SK-N-DZ (cell line): ENCODE results near the gene CD3D.
"Not testable (repeated sequence)": the region's sequence is repeated elsewhere in the genome, so short reads cannot be mapped to it uniquely, and the experiment has no call there.

Experiments used
- DNase-seq: peaks from one replicate; pipeline ENCODE4 v3.0.0-alpha.2; 2015; ENCODE audit warnings: low spot score

The CD3D gene

DNA sequence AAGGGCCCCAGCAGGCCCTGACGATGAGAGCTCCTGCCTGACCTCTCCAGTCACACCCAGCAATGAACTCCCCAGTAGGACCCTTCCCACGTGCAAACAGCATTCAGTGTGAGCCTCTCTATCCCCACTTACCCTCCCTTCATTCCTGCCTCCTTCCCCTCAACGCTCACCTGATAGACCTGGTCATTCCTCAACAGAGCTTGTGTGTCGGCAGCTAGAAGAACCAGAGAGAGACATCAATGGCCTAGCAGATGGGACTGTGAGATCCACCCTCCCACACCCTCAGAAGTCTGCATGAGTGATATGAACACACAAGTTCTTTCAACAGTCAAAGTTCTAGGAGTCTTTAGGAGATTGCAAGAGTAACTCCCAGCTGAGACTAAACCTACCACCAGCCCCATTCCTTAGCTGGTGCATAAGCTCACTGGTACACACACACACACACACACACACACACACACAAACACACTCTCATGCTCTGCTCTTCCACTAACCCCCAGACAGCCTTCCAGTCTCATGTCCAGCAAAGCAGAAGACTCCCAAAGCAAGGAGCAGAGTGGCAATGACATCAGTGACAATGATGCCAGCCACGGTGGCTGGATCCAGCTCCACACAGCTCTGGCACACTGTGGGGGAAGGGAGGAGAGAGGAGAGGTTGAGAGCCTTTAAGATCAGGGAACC, 3.1 kb downstream of the CD3D start:
- DNase-seq = no peak

DNA sequence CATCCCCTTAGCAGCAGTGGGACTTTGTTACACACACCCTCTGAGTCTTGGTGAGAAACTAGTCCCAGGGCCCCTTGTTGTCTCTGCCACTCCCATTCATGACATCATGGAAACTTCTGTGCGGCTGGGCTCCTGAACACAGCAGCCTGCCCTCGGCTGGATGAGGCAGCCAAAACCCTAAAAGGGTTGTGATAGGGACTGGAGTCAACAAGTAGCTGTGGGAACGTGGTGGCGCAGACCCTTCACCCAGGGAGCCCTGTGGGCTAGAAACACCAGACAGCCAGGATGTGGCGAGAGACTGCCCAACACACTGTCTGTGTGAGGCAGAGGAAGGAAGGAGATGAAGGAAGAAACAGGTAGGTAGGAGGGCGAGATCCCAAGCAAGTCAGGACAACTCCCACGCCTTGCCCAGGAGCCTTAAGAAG, 3.9 kb downstream of the CD3D start:
- DNase-seq = no peak

DNA sequence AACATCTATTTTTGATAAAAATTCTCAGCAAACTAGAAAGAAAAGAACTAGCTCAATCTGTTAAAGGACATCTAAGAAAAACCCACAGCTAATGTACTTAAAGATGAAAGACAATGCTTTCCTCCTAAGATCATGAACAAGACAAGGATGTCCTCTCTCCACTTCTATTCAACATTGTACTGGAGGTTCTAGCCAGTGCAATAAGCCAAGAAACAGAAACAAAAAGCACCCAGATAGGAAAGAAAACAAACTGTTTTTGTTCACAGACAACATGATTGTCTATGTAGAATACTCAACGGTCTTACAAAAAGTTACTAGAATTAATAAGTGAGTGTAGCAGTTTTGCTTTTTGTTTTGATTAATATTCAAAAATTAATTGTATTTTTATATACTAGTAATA, 7.8 kb downstream of the CD3D start:
- DNase-seq = no peak

DNA sequence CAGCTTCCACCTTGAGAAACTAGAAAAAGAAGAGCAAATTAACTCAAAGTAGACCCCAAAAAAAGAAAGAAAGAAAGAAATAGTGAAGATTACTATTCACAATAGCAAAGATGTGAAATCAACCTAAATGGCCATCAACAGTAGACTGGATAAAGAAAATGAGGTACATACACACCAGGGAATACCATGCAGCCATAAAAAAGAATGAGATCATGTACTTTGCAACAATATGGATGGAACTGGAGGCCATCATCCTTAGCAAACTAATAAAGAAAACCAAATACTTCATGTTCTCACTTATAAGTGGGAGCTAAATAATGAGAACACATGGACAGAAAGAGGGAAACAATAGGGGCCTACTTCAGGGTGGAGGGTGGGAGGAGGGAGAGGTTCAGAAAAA, 13.8 kb downstream of the CD3D start:
- no peak for DNase-seq

DNA sequence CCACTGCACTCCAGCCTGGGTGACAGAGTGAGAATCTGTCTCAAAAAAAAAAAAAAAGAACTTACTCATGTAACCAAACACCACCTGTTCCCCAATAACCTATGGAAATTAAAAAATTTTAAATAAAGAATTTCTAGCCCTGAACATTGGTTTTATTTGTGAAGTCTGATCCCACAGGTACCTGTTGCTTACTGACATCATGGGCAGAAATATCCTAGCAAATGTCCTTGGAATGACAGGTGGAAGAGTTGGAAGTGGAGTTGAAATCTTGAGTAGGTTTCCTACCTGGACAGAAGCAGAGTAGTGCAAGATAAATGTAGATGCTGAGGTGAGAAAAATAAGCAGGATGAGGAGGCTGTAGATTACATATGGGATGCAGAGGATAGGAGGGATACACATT, 17.2 kb downstream of the CD3D start:
- DNase-seq = no peak

DNA sequence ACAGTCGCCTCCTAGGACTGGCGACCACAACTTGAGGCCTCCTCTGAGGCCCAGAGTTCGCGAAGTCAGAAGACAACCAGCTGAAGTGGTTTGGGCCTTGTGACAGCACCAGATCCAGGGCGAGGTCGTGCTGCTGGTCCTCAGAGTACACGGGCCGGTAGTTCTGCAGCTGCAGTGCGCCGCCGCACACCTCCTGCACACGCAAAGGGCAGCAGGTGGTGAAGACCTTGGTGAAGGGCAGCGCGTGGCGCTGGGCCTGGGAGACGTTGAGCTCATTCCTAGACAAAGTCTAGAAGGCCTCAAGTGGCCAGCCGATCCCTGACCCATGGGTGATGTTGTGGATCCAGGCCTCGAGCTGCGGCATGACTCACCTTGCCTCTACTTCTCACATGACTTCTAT, 19.8 kb downstream of the CD3D start:
- no peak for DNase-seq

DNA sequence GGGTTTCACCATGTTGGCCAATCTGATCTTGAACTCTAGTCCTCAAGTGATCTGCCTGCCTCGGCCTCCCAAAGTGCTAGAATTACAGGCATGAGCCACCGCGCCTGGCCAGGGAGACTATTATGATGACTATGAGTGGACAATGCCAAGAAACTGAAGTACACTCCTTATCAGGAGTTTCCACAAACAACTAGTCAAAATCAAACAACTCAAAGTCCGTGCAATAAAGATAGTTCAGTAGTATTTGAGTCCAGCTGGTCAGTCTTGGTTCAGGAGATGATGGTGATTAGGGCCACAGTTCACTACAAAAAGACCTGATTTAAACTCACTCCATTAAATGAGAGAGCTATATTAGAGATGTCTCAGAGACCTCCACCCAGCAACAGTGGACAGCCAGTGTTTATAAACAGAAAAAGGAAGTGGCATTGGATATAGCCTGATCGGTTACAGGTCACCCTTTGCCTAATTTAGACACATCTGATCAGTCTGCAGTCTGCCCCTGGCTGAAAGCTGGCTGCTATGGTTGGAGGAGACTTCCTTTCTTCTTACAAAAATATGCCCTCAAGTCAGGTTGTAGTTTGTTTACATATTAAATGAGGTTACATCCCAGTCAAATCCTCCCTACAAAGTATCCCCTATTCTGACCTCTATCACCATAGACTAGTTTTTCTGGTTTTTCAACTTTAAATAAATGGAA, 21.0 kb downstream of the CD3D start:
- DNase-seq = no peak

DNA sequence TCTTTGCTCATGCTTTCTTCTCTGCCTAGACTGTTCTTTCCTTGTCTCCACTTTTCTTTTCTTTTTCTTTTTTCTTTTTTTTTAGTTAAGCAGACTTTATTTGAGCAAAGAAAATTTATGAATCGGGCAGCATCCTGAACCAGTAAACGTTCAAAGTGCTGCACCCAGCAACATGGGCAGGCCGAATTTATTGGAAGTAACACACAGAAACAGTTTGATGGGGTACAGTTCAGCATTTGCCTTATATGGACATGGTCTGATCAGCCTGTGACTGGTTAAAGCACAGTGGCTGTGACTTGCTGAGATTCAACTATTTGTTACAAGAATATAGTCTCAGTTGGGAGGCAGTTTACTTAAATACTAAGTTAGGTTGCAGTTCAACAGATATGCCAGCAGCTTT, 22.0 kb downstream of the CD3D start:
- no peak for DNase-seq

DNA sequence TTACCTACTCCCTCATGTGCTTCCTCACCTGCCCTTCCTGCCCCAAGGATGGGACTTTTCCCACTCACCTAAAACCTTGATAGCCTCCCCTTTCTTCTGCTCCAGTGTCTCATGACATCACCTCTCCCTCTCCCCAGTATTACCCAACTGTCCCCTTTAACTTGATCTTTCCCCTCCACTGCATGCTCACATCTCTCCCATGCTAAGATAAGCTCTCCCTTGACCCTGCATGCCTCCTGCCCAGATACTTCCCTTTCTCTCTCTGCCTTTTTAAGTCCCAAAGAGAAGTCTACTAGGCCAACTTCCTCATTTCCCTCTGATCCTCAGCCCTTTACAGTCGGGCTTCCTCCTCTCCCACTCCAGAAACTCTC, 23.2 kb downstream of the CD3D start:
- no peak for DNase-seq

DNA sequence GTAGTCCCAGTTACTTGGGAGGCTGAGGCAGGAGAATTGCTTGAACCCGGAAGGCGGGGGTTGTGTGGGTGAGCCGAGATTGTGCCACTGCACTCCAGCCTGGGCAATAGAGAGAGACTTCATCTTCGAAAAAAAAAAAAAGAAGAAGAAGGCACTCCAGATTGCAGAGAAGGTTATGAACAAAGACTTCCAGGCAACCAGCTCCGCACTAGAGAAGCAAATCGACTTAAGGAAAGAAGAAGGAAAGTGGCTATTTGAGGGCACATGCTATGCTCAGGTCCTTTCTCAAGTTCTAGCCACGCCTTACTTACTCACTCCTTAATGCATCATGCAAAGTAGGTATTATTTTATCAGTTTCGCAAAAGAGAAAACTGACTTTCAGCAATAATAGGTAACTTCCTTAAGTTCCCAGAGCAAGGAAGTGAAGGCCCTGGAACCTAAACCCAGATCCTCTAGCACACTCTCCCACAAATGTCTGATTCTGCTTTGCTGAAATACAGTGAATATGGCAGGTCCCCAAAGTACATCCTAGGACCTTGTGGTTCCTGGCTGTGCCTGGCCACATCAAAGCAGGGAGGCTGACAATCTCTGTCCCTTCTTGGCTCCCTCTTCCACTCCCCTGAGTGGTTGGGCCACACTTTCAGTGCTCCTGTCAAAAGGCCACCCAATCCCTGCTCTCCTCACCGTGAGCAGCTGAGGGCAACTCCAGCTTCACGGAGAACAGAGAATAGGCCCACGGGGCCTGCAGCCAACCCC, 23.7 kb downstream of the CD3D start:
- no peak for DNase-seq

DNA sequence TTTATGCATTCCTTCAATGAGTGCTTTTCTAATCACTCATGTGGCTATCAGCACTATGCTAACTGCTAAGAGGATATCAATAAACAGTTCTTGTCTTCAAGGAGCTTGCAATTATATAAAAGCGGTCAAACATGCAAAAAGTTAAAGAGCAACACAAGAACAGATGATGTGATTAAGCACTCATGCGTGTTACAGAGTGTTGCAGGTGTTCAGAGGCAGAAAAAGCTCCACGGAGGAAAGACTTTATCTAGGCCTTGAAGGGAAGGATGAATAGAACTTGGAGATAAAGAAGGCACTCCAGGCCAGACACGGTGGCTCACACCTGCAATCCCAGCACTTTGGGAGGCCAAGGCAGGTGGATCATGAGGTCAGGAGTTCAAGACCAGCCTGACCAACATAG, 24.4 kb downstream of the CD3D start:
- DNase-seq = no peak

DNA sequence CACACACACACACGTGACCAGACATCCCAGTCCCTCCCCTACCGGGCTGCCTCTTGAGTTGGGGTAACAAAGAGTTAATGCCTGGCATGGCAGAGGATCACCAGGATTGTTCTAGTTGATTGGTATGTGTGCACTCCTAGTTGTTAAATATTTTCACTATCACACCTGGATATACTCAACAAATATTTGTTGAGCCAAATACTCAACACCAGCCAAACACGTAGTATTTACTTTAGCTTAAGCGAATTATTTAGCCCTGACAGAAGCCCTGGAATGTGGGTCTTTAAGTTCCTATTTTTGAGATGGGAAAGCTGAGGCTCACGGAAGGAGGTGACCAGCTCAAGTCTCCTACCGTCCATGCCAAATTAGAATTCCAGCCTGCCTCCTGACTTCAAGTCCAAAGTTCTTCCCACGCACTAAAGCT, 27.5 kb downstream of the CD3D start:
- DNase-seq = no peak

DNA sequence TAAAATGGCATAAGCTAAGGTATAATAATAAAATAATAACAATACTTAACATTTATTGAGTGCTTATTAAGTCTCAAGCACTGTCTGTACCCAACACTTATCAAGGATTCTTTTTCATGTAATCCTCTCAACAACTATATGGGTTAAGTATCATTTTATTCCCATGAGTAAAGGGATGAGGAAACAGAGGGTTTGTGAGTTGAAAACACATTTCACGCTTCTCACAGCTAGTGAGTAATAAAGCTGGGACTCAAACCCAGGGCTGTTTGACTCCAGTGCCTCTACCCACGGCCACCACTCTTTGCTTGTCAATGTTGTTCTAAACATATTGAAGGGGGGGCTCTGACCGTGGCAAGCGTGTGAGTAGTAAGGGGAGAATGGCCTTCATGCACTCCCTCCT, 29.3 kb downstream of the CD3D start:
- DNase-seq = no peak

DNA sequence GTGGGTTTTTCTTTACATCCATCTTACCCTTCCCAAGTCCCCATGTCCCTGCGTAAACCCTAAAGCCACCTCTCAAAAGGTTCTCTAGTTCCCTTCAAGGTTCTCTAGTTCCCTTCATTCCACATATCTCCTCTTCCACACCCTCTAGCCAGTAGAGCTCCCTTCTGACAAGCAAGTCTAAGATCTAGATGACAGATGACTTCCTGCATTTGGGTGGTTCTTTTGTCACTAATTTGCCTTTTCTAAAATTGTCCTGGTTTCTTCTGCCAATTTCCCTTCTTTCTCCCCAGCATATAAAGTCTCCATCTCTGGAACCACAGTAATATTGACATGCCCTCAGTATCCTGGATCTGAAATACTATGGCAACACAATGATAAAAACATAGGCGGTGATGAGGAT, 30.2 kb downstream of the CD3D start:
- DNase-seq = no peak

DNA sequence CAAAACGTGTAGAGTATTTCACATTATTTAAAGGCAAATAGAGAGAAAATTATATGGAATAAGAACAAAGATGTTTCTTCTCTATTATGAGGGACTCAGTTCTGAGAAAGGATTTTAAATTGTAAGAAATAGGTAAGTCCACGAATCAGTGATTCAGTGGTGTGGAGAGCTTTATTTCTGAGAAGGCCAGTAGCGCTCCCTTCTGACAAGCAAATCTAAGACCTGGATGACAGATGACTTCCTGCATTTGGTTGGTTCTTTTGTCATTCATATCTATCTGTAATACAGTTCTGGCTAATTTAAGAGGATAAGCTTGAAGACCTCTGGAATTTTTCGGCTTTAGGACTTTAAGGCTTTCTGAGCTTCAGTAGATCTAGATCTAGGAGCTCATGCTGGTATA, 31.0 kb downstream of the CD3D start:
- no peak for DNase-seq

DNA sequence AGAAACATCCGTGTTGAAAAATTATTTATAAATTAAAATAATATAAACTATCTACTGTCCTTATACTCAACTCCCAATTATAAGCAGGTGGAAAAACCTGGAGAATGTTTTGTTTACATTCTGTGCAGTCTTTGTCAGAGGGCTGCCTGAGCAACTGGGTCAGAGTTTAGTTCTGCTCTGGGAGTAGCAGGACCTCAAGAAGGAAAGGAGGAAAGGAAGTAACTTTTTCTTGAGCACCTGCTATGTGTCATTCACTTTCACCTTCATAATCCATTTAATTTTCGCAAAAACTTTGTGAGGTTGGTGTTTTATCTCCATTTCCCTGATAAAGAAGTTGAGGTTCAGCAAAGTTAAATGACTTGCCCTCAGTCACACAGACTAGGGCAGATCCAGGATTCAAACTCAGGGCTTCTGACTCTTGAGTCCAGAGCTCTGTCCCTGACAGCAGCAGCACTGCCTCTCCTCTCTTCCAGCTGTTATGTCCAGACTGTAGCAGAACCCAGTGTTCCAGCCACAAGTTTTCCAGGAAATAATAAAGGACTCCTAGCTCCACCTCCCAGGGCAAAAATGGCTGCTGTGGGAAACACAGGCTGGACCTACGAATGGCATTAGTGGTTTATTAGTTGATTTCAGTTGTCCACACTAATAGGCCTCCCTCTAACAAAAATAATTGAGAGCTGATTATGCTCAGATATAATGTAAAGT, 31.6 kb downstream of the CD3D start:
- DNase-seq = no peak

DNA sequence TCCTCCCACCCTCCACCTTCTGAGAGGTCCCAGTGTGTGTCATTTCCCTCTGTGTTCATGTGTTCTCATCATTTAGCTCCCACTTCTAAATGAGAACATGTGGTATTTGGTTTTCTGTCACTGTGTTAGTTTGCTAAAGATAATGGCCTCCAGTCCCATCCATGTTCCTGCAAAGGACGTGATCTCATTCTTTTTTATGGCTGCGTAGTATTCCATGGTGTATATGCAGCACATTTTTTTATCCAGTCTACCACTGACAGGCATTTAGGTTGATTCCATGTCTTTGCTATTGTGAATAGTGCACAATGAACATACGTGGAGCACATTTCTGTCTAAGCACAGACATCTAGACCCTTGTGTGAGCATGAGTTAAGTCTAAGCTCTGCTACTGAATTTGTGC, 32.2 kb downstream of the CD3D start:
- no peak for DNase-seq

DNA sequence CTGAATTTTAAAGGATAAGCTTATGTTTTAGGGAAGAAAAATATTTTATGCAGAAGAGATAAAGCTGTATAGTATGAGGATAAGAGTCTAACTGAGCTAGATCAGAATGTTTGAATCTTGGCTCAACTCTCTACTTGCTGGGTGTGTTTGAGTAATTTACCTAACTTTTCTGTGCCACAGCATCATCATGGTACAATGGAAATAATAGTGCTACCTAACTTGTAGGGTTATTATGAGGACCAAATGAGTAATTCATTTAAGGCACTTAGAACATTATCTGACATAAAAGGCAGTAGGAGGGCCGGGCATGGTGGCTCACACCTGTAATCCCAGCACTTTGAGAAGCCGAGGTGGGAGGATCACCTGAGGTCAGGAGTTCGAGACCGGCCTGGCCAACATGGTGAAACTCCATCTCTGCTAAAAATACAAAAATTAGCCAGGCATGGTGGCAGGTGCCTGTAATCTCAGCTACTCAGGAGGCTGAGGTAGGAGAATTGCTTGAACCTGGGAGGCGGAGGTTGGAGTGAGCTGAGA, 33.4 kb downstream of the CD3D start:
- DNase-seq = not testable (repeated sequence)

DNA sequence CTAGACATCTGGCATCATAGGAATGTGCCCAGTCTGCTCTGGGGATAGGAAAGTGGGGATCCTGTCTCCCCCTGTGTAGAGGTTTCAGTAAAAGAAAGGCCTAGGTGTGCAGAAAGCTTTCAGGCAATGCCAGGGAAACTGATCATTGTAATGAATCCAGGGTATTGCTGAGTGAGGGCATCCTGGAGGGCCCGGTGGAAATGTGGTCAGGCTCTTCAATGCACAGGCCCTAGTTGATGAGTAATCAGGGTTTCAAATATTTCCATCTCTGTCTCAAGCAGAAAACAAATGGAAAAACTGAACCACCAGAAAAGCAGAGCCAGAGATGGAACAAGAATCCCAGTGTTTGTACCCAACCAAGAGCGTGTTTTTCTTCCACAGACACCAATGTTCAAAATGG, 35.9 kb downstream of the CD3D start:
- no peak for DNase-seq

DNA sequence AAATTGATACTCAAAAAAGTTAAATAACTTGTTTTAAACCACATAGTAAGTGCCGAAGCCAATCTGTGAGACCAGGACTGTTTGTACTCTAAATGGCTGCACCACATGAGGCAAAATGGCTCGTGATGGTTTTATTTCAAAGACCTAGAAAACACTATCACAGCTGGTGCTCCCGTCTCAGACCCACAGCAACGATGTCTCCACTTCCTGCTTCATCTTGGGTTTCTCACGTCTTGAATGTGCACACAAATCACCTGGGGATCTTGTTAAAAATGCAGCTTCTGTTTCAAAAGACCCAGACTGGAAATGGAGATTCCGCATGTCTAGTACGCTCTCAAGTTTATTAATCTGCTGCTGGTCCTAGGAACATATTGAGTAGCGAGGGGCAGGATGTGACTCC, 36.8 kb downstream of the CD3D start:
- no peak for DNase-seq

DNA sequence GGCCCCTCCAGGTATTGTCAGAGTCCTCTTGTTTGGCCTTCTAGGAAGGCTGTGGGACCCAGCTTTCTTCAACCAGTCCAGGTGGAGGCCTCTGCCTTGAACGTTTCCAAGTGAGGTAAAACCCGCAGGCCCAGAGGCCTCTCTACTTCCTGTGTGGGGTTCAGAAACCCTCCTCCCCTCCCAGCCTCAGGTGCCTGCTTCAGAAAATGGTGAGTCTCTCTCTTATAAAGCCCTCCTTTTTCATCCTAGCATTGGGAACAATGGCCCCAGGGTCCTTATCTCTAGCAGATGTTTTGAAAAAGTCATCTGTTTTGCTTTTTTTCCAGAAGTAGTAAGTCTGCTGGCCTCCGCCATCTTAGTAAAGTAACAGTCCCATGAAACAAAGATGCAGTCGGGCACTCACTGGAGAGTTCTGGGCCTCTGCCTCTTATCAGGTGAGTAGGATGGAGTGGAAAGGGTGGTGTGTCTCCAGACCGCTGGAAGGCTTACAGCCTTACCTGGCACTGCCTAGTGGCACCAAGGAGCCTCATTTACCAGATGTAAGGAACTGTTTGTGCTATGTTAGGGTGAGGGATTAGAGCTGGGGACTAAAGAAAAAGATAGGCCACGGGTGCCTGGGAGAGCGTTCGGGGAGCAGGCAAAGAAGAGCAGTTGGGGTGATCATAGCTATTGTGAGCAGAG, 37.8 kb downstream of the CD3D start, which contains the start of gene CD3E:
Gene CD3E, plus strand, starts transcription at position 163 of the 681 bp plus-strand sequence. Its CDS starts 223 bp downstream, at position 386.
- DNase-seq = no peak
